SIG-M5 treated with dmso at 0.1 percent for 504 hours (cell line): ENCODE measurements around the gene MAMDC2.
A peak's percentile ranks its signal among the peaks of the same experiment; 100 is the strongest.

Experiments
- DNase-seq: peaks from one replicate; lab custom pipeline; 2025; ENCODE audit not compliant: unreplicated experiment; lab: John Stamatoyannopoulos, UW

Gene MAMDC2

GRCh38 chr9:70101265-70101664 lies 57.6 kb downstream of the MAMDC2 start:
- no peak for DNase-seq

- no peak for DNase-seq
Observed at GRCh38 chr9:70105147-70105546, 61.5 kb downstream of the MAMDC2 start.

GRCh38 chr9:70106571-70106970 lies 62.9 kb downstream of the MAMDC2 start:
- DNase-seq: no peak

- DNase-seq: no peak
Observed at GRCh38 chr9:70107558-70107957, 63.9 kb downstream of the MAMDC2 start.

- DNase-seq: no peak
Observed at GRCh38 chr9:70108181-70108580, 64.5 kb downstream of the MAMDC2 start.

GRCh38 chr9:70110194-70111041 lies 66.8 kb downstream of the MAMDC2 start:
- DNase-seq: no peak

GRCh38 chr9:70111042-70111602 lies 67.5 kb downstream of the MAMDC2 start:
- DNase-seq: no peak

- no peak for DNase-seq
Observed at GRCh38 chr9:70111641-70112236, 68.1 kb downstream of the MAMDC2 start.

- DNase-seq: no peak
Observed at GRCh38 chr9:70112981-70113380, 69.3 kb downstream of the MAMDC2 start.

- DNase-seq: peak; percentile 45
Observed at GRCh38 chr9:70113403-70114022, 69.9 kb downstream of the MAMDC2 start.

GRCh38 chr9:70114898-70115297 lies 71.2 kb downstream of the MAMDC2 start:
- no peak for DNase-seq

- DNase-seq: no peak
Observed at GRCh38 chr9:70117835-70118319, 74.2 kb downstream of the MAMDC2 start.

- DNase-seq: no peak
Observed at GRCh38 chr9:70119786-70120185, 76.1 kb downstream of the MAMDC2 start.

GRCh38 chr9:70120834-70121510 lies 77.3 kb downstream of the MAMDC2 start:
- no peak for DNase-seq

GRCh38 chr9:70121818-70122436 lies 78.3 kb downstream of the MAMDC2 start:
- no peak for DNase-seq

- no peak for DNase-seq
Observed at GRCh38 chr9:70123695-70124094, 80.0 kb downstream of the MAMDC2 start.

GRCh38 chr9:70125621-70126263 lies 82.1 kb downstream of the MAMDC2 start:
- no peak for DNase-seq

- DNase-seq: no peak
Observed at GRCh38 chr9:70127036-70127435, 83.4 kb downstream of the MAMDC2 start.

GRCh38 chr9:70127540-70128416 lies 84.1 kb downstream of the MAMDC2 start:
- DNase-seq: no peak
